T1000 (cell line): Measurements from ENCODE around the gene TNFRSF21.
"Not testable (repeated sequence)": the region's sequence is repeated elsewhere in the genome, so short reads cannot be mapped to it uniquely, and the experiment has no call there.

Source experiments
- DNase-seq: peaks from one replicate; lab custom pipeline; 2025; ENCODE audit warnings: mixed read lengths; lab: John Stamatoyannopoulos, UW

Gene TNFRSF21, protein sequence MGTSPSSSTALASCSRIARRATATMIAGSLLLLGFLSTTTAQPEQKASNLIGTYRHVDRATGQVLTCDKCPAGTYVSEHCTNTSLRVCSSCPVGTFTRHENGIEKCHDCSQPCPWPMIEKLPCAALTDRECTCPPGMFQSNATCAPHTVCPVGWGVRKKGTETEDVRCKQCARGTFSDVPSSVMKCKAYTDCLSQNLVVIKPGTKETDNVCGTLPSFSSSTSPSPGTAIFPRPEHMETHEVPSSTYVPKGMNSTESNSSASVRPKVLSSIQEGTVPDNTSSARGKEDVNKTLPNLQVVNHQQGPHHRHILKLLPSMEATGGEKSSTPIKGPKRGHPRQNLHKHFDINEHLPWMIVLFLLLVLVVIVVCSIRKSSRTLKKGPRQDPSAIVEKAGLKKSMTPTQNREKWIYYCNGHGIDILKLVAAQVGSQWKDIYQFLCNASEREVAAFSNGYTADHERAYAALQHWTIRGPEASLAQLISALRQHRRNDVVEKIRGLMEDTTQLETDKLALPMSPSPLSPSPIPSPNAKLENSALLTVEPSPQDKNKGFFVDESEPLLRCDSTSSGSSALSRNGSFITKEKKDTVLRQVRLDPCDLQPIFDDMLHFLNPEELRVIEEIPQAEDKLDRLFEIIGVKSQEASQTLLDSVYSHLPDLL

DNA sequence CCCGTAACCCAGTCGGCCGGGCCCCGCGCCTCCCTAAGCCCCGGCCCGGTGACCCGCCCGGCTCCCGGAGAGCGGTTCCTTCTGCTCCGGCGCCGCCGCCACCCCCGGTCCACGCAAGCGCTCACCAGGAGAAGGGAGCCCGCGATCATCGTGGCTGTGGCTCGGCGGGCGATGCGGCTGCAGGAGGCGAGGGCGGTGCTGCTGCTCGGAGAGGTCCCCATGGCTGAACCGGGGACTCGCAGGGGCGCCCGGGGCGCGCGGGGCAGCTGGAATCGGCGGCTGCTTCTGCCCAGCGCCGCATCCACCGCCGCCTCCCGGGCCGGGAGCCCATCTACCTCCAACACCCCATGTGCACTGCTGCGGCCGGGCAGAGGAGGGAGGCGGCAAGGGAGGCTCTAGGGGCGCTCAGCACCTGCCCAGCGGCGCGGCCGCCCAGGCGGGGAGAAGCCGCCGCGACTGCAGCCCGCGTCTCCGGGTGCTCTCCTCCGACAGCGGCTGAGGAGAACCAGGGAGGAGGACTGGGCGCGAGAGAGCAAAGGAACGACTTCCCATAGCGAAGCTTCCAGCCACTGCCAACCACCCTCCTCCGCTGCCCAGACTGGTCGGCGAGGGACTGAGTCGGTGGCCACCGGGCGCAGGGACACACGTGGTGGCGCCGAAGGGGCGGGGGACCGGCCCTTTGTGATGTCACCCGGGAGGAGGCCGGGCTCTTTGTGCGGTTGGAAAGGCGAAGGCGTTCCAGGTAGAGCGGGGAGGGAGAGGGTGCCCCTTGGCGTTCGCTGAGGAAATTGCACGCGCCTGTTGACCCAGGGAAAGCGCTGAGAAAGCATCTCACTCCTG lies at the start of gene TNFRSF21:
Gene TNFRSF21, minus strand, starts transcription at position 615 of the 840 bp plus-strand sequence. Its CDS starts 394 bp downstream, at position 221.
- peak; percentile 91 for DNase-seq

DNA sequence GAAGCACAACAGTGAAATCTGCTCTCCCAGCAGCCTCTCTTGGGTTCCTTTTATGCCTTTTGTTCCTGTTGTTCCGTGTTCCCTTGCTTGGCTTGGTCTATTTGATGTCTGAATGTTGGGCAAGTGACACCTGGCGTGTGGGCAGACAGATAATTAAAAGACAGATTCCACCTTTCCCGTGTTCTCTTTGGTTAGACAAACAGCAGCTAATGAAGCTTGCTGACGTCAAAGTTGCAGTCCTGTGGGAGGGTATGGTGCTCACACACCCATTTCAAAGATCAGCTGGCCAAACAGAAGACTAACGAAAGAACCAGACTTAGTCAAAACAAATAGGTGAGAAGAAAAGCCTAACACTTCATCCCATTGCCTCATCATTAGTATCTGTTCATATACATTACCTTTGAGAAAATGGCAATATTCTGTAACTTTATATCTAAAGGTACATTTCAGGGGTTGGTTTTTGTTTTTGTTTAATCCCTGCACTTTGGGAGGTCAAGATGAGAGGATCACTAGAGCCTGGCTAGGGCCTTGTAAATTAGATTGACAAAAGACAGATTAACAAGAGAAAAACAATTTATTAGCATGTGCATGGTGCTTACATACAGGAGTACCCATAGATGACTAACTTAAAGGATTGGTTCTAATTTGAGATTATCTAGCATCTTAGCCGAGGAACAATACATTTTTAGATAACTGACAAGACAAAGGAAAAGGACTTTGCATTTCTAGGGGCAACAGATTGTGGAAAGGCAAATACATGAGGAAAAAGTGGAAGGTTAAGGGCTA lies 48.9 kb upstream of the TNFRSF21 start:
- DNase-seq = no peak

DNA sequence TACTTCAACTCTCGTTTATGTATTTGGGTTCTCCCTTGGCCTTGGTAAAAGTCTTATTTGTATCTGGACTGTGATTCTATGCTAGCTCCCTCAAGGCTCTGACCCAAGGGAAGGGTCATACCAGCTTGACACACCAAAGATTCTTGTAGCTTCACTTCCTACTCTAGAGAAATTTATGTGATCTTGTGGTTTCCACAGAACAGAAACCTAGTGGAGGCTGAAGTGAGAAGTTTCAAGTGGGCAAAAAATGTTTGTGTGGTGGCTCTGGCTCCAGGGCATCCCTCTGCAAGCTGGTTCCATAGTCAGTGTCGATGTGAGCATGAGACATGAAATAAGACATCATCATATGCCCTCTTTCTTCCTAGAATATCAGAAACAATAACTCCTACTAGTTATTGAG lies 48.1 kb upstream of the TNFRSF21 start:
- DNase-seq = no peak

DNA sequence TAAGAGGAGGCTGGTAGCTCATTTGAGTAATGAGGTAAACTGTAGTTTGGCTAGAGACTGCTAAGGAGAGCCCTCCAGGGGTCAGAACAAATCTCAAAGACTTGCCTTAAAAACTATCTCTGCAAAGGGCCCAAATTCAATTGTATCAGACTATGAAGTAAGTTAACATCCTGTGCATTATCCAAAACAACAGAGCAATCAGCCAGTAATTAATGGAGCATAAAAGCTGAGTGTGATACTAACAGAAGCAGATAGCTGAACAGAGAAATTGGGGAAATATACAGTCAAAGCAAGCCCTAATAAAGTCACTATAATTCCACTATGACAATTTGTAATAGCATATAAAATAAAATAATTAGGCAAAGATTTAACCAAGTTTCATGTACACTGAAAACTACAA lies 45.8 kb upstream of the TNFRSF21 start:
- DNase-seq = no peak

DNA sequence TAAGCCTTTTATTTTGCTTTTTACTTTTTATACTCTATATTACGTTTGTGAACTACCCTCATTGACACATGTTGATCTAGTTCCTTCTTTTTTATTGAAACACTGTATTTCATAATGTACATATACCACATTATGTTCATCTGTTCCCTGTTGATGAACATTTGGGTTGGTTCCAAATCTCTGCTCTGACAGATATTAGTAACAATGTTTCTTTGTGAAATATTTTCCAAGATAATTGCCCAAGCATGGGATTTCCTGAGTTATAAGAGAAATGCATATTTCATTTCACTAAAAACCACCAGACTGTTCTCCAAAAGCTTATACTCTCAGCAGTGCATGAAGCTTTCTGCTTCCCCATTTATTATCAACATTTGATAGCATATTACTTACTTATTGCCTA lies 44.2 kb upstream of the TNFRSF21 start:
- no peak for DNase-seq

DNA sequence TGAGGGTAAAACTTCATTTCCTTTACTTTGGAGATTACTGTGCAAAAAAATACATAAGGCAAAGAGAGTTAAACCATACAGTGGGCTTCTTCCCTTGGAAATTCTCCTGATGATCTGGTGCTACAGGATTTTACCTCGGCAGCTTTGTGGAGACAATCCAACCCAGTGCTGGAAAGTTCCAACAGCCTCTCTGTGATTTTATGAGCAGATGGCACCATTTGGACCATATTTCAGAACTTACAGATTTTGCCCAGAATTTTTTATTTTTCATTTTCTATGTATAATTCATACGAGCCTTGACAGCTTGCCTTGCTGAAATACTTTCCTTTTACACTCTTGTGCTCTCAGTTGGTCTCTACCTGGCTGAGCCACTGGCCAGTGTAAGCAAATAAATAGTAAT lies 43.3 kb upstream of the TNFRSF21 start:
- DNase-seq = no peak

DNA sequence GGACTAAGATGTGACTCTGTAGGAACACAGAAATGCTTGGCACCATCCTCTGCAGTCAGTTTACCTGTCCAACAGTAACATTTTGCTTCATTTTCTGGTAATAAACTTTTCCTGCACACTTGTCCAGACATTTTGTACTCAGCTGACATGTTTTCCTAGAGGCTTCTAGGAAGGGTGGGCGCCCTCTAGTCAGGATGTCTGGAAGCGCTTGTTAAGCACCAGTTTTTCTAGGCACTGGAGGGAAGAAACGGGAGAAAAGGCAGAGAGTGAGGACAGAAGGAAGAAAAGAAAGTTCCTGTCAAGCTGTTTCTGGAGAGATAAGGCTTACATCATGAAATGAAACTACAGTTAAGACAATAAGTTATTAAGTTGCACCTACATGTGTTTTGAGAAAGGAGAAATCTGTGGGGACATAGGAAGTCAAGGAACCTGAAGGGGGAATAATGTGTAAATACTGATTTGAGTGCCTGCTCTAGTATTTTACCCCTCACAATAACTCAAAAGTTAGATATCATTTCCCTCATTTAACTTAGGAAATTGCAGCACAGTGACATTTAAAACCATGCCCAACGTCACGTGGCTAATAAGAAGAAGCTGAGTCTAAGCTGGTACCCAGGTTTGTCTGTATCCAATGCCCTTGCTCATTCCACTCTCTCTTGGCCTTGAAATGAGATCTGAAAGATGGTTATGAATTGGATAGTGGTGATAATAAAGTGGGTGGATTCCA lies 42.7 kb upstream of the TNFRSF21 start:
- DNase-seq = no peak

DNA sequence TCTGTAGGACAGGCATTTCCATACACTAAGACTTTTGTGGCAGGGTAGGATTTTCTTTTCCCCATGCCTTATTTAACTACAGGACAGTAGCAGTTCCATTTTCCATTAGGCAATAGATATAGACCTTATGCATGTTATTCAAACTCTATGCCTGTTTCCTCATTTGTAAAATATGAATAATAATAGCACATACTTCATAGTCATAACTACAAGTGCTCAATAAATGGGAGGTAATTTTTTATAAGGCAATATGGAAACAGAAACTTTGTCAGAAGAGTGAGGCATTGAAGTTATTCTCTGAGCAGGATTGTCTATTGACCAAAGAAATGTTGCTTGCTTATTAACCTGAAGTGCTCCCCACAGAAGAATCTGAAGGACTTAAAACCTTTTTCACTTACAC lies 41.9 kb upstream of the TNFRSF21 start:
- DNase-seq = no peak

DNA sequence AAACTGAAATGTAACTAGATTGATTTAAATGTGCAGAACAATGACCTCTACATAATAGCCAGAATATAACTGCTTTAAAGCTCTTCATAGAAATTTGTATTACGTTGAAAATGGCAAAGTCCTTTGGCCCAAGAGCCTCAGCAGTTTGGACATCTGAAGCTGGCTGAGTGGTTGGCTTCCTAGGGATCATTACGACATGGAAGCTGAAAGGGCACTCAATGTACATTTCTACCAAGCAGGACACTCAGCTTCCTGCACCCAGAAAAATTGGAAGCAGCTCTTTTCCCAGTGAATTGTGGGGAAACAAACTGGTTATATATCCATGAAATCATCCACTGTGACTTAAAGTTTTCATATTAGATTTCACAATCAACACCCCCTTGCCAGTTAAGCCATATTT lies 40.2 kb upstream of the TNFRSF21 start:
- no peak for DNase-seq

DNA sequence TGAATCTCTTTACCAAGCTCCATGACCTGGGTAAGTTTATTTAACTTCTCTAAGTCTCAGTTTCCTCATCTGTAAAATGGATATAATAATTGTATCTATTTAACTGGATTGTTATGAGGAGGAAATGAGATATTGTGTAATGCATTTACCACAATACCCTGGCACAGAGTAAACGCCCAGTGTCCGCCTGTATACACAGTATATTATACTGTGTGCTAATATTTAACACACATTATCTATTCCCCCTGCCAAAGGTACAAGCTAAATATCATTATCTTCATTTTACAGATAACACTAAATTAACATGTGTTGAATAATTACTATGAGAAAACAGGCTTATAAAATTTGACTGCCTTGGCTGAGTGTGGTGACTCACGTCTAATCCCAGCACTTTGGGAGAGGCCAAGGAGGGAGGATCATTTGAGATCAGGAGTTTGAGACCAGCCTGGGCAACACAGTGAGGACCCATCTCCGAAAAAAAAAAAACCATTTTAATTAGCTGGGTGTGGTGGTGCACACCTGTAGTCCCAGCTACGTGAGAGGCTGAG lies 38.7 kb upstream of the TNFRSF21 start:
- DNase-seq = no peak

DNA sequence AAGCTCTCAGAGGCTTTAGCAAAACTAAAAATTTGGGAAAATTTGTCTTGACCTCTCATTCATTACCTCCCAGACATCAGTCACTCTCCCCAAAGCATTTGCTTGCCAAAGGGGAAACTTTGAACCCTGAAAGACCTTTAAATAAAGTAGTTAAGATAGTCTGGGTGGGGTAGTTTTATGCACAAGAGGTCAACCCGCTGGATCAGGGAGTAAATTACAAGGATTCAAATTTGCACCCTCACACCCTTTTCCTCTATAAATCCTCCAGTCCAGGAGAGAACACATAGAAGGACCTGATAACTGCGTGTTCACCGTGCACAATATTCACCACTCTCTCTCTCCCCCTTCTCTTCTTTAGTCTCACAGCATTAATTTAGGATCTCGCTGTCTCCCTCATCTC lies 36.1 kb upstream of the TNFRSF21 start:
- no peak for DNase-seq

DNA sequence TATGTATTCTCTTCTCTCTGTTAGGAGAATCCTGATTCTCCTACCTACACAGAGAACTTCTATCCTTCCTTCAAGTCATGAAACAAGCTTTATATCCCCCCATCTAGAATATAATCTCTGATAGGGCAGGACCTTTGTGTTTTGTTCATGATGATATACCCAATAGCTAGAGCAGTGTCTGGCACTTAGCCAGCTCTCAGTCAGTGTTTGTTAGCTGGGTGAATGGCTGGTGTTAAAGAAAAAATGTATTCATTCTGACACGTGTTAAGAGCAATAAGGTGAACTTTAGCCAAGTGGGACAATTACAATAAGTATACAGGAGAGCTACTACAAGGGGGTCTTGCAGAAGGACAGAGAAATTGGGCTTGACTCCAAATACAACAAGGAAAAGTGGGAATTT lies 34.3 kb upstream of the TNFRSF21 start:
- DNase-seq = no peak

DNA sequence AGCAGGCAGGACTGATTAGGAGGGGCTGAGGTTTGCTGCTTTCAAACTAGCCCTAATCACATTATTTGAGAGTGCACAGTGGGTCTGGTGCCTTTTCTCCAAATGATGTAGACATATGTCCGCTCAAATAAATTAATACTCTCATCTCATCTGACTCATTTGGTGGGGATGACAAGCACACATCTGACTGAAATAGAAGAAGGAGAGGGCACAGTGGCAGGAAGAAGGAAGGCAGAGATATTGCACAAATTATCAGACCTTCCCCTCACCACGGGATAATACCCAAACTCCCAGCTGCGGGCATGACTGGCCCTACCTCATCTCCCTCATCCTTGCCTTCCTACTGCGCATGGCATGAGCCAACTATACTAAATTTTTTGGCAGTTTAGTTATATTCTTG lies 33.9 kb upstream of the TNFRSF21 start:
- no peak for DNase-seq

DNA sequence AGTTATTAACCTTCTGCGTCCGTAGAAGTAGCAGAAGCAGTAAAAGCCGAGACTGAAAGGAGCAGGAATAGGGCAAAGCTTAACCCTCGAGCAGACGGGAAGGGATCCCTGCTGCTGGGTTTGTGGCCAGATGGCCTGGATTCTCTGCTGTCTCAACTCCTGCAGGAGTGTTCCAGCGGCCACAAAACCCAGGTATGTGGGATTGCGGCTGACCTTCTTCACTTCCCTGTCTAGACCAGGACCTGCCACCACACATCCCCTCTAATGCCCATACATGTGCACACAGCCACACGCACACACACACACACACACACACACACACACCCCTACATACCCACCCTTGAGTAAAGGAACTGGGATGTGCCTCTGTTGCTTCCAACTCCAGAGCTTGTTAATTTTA lies 33.1 kb upstream of the TNFRSF21 start:
- no peak for DNase-seq

DNA sequence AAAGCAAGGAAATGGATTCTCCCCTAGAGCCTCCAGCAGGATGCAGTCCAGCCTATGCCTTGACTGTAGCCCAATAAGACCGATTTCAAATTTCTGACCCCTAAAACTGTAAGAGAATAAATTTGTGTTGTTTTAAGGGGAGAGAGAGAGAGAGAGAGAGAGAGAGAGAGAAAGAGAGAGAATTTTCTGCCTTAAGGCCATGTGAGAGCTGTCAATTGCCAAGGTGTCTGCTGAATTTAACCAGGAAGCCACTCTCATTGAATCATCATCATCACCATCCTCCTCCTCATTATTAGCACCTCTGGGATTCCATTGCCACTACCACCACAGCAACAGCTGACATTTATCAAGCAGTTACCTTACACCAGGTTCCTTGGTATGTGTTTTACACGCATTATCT lies 27.8 kb upstream of the TNFRSF21 start:
- DNase-seq = no peak

DNA sequence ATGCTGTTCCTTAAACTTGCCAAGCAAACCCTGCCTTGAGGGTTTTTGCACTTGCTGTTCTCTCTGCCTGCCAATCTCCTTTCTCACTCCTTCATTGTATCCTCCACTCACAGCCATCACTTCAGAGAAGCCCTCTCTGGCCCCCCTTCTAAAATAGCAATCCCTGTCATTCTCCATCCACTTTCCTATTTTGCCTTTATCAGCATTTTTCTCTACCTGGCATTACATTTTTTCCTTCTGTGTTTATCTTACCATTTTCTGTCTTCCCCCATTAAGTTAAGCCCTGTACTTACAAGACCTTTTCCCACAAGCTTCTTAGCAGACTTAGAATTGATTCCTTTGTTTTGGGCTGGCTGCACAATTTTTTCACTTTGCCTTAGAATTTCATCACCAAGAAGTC lies 26.6 kb upstream of the TNFRSF21 start:
- DNase-seq = no peak

DNA sequence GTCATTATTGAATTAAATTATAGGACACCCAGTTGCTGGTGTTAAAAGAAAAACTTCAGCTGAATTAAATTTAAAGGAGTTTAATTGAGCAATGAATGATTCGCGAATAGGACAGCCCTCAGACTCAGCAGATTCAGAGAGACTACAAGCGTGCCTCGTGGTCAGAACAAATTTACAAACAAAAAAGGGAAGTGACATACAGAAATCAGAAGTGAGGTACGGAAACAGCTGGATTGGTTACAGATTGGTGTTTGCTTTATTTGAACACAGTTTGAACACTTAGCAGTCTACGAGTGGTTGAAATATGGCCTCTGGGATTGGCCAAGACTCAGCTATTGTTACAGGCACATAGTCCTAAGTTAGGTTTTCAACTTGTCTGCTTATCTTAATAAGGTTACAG lies 25.8 kb upstream of the TNFRSF21 start:
- DNase-seq = no peak

DNA sequence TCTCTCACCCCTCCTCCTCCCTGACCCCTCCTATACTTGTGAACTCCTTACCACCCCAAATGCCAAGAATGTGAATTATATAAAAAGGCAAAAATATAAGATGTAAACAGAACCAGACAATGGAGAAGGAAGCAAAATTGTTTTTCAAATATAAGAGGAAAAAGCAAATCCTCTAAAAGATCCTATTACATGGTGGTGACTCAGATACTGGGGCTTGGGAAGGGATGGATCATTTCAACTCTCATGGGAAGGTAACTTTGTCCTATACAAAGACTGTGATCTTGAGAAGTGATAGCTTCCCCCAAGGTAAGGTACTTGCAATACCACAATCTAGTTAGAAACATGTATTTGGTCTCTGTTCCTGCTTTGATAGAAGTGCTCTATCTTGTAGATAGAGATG lies 24.6 kb upstream of the TNFRSF21 start:
- DNase-seq = no peak

DNA sequence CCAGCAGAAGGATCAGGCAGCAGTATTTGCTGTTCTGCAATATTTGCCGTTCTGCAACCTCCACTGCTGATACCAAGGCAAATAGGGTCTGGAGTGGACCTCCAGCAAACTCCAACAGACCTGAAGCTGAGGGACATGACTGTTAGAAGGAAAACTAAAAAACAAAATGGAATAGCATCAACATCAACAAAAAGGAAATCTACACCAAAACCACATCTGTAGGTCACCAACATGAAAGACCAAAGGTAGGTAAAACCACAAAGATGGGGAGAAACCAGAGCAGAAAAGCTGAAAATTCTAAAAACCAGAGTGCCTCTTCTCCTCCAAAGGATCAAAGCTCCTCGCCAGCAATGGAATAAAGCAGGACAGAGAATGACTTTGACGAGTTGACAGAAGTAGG lies 18.9 kb upstream of the TNFRSF21 start:
- DNase-seq = not testable (repeated sequence)

DNA sequence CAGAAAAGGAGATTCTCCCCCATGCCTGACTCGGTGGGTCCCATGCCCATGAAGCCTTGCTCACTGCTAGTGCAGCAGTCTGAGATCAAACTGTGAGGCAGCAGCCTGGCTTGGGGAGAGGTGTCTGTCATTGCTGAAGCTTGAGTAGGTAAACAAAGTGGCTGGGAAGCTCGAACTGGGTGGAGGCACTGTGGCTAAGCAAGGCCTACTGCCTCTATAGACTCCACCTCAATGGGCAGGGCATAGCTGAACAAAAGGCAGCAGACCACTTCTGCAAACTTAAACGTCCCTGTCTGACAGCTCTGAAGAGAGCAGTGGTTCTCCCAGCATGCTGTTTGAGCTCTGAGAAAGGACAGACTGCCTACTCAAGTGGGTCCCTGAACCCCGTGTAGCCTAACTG lies 18.4 kb upstream of the TNFRSF21 start:
- not testable (repeated sequence) for DNase-seq

DNA sequence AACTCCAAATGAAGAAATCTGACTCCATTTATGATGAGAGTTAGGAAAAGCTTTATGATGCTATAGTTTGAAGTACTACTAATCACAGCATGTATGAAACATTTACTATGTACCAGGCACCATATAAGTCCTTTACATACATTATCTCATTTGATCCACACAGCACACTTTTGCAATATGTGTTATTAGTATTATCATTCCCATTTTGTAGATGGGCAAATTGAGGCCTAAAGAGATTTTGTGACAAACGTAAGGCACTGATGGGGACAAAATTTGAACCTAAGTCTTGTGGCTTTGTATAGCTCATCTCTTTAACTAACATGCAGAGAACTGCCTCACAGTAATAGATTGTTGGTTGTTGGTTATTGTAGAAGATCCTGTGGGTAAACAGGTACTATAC lies 14.2 kb upstream of the TNFRSF21 start:
- no peak for DNase-seq
